DND-41 (cell line): ENCODE data around the gene TMEM132D.

Experiments
- ATAC-seq: fragments of 200-7000 bp; cut with Tn5 transposase; 3 replicates; pipeline ENCODE4 v1.9.1; 2021; ENCODE audit warnings: low read depth; ENCODE audit not compliant: insufficient read depth
- DNase-seq: peaks from one replicate; pipeline ENCODE4 v3.0.0-alpha.2; 2020
- H2AFZ ChIP-seq: 2 replicates; pipeline ENCODE4 v1.6.0; 2012; ENCODE audit warnings: low read depth, low read length
- H3K27ac ChIP-seq: 2 replicates; pipeline ENCODE4 v1.5.1; 2012; ENCODE audit warnings: low read length, inconsistent platforms
- H3K27me3 ChIP-seq: fragments of 200-600 bp; sonication (generic); 2 replicates; pipeline ENCODE4 v1.6.0; 2012; ENCODE audit warnings: low read length, mild to moderate bottlenecking, inconsistent platforms; ENCODE audit not compliant: insufficient read depth, poor library complexity
- H3K36me3 ChIP-seq: 2 replicates; pipeline ENCODE4 v1.5.1; 2012; ENCODE audit warnings: low read length, inconsistent platforms; ENCODE audit not compliant: insufficient read depth
- H3K4me1 ChIP-seq: 2 replicates; pipeline ENCODE4 v1.5.1; 2012; ENCODE audit warnings: mild to moderate bottlenecking, low read length; ENCODE audit not compliant: insufficient read depth
- H3K4me2 ChIP-seq: 2 replicates; pipeline ENCODE4 v1.6.0; 2012; ENCODE audit warnings: mild to moderate bottlenecking, moderate library complexity, low read length, inconsistent platforms; ENCODE audit not compliant: insufficient read depth
- H3K4me3 ChIP-seq, 2 experiments: fragments of 200-600 bp in 1 of 2; shearing (Covaris generic) in 1 of 2; 2 replicates each; pipeline ENCODE4 v1.5.1; 2012 to 2016; ENCODE audit warnings: inconsistent platforms in 2 of 2, low read length in 2 of 2, mild to moderate bottlenecking in 2 of 2, low read depth in 1 of 2, moderate library complexity in 1 of 2
- H3K79me2 ChIP-seq: 2 replicates; pipeline ENCODE4 v1.6.0; 2012; ENCODE audit warnings: low read length, inconsistent platforms; ENCODE audit not compliant: insufficient read depth
- H3K9ac ChIP-seq: 2 replicates; pipeline ENCODE4 v1.6.0; 2012; ENCODE audit warnings: low read depth, mild to moderate bottlenecking, inconsistent platforms, low read length, moderate library complexity
- H3K9me3 ChIP-seq: 2 replicates; pipeline ENCODE4 v1.5.1; 2012; ENCODE audit warnings: low read length, moderate library complexity, mild to moderate bottlenecking, inconsistent platforms; ENCODE audit not compliant: insufficient read depth, severe bottlenecking
- H4K20me1 ChIP-seq: 2 replicates; pipeline ENCODE4 v1.6.0; 2012; ENCODE audit warnings: low read length; ENCODE audit not compliant: insufficient read depth
- CTCF ChIP-seq: IDR thresholded peaks from 2 replicates; pipeline ENCODE4 v1.5.1; 2012; ENCODE audit warnings: borderline replicate concordance, low read length, moderate library complexity, mild to moderate bottlenecking; ENCODE audit not compliant: poor library complexity, severe bottlenecking; ENCODE audit errors: extremely low read depth
- EZH2 ChIP-seq: IDR thresholded peaks from 3 replicates; pipeline ENCODE4 v1.6.1; 2012; ENCODE audit warnings: borderline replicate concordance, low read depth, mild to moderate bottlenecking, moderate library complexity, low read length, inconsistent platforms; ENCODE audit not compliant: severe bottlenecking

Gene TMEM132D

GRCh38 chr12:129830796-129831195 is 73.0 kb downstream of the TMEM132D start:
- no peaks in the 10 kb centered on the region for H4K20me1 ChIP-seq
- no peak for ATAC-seq
- no peaks in the 10 kb centered on the region for H3K27me3 ChIP-seq
- no peaks in the 10 kb centered on the region for H3K79me2 ChIP-seq
- no peaks in the 10 kb centered on the region for H3K9me3 ChIP-seq
- no peak overlapping the region for H3K4me2 ChIP-seq
- no peaks in the 10 kb centered on the region for H3K36me3 ChIP-seq
- no peak for DNase-seq
- H3K4me3 ChIP-seq, result no peak overlapping the region
- no peaks in the 10 kb centered on the region for H3K4me1 ChIP-seq
- H3K9ac ChIP-seq, result no peak overlapping the region
- TF ChIP-seq CTCF (no peak), EZH2 (no peak)
- H3K27ac ChIP-seq, result no peak overlapping the region
- H2AFZ ChIP-seq, result no peak overlapping the region

- no peaks in the 10 kb centered on the region for H3K27me3 ChIP-seq
- ATAC-seq, result no peak
- DNase-seq, result no peak
- no peaks in the 10 kb centered on the region for H3K79me2 ChIP-seq
- TF ChIP-seq CTCF, result no peak
- TF ChIP-seq EZH2, result no peak
- H2AFZ ChIP-seq, result no peak overlapping the region
- H3K4me1 ChIP-seq, result no peaks in the 10 kb centered on the region
- no peak overlapping the region for H3K4me3 ChIP-seq
- H3K4me2 ChIP-seq, result no peak overlapping the region
- H3K9me3 ChIP-seq, result no peaks in the 10 kb centered on the region
- no peak overlapping the region for H3K9ac ChIP-seq
- H3K36me3 ChIP-seq, result no peaks in the 10 kb centered on the region
- no peak overlapping the region for H3K27ac ChIP-seq
- no peaks in the 10 kb centered on the region for H4K20me1 ChIP-seq
Observed at GRCh38 chr12:129827866-129828384, 75.9 kb downstream of the TMEM132D start.

- H2AFZ ChIP-seq, result no peak overlapping the region
- H3K9ac ChIP-seq, result no peak overlapping the region
- H4K20me1 ChIP-seq, result no peaks in the 10 kb centered on the region
- no peak overlapping the region for H3K4me2 ChIP-seq
- no peak overlapping the region for H3K4me3 ChIP-seq
- H3K4me1 ChIP-seq, result peaks cover 3% of the 10 kb centered on the region
- ATAC-seq, result no peak
- H3K79me2 ChIP-seq, result no peaks in the 10 kb centered on the region
- H3K36me3 ChIP-seq, result no peaks in the 10 kb centered on the region
- no peaks in the 10 kb centered on the region for H3K27me3 ChIP-seq
- no peaks in the 10 kb centered on the region for H3K9me3 ChIP-seq
- TF ChIP-seq EZH2 (no peak), CTCF (no peak)
- H3K27ac ChIP-seq, result no peak overlapping the region
- no peak for DNase-seq
Observed at GRCh38 chr12:129827102-129827865, 76.5 kb downstream of the TMEM132D start.
